HL-60 (cell line): ENCODE measurements around the gene BLID.

Source experiments
- CTCF ChIP-seq: IDR thresholded peaks from one replicate; pipeline ENCODE4 v1.5.1; 2011; ENCODE audit warnings: low read length, control low read depth, inconsistent platforms; ENCODE audit not compliant: insufficient read depth
- GABPA ChIP-seq: IDR thresholded peaks from 2 replicates; pipeline ENCODE4 v1.6.1; 2012; ENCODE audit warnings: low read depth
- POLR2AphosphoS5 ChIP-seq: IDR thresholded peaks from 2 replicates; pipeline ENCODE4 v1.6.1; 2012; ENCODE audit warnings: low read depth

GRCh38 chr11:122098261-122098980, 17.6 kb downstream of the BLID start:
- TF ChIP-seq CTCF, result no peak
- TF ChIP-seq POLR2AphosphoS5, result no peak
- TF ChIP-seq GABPA, result no peak
